Peyer's patch (tissue), 4 donors: ENCODE data around the gene THBS1. TPM values are rescaled to one million over a fixed set of nuclear protein-coding genes. Genes with fewer than 3 reads are reported as not detected.

ENCODE experiments used
- DNase-seq, 3 donors: peaks; one replicate each; pipeline ENCODE4 v3.0.0-alpha.2; 2017 to 2019
- H3K27ac ChIP-seq, 4 donors: fragments of 200-600 bp; sonication (generic); one replicate each; pipeline ENCODE4 v1.5.1; 2016 to 2019
- H3K27me3 ChIP-seq, 2 donors: fragments of 200-600 bp; sonication (generic); one replicate each; pipeline ENCODE4 v1.5.1; 2019
- H3K36me3 ChIP-seq, 3 donors: fragments of 200-600 bp; sonication (generic); one replicate each; pipeline ENCODE4 v1.5.1; 2016 to 2019
- H3K4me1 ChIP-seq, 4 donors: fragments of 200-600 bp; sonication (generic); one replicate each; pipeline ENCODE4 v1.5.1; 2016 to 2019
- H3K4me3 ChIP-seq, 4 donors: fragments of 200-600 bp; sonication (generic); 1 replicate in 3 of 4; 2 replicates in 1 of 4; pipeline ENCODE4 v1.5.1; 2016 to 2019; ENCODE audit warnings: mild to moderate bottlenecking in 1 of 4
- H3K9me3 ChIP-seq, 4 donors: fragments of 200-600 bp; sonication (generic); one replicate each; pipeline ENCODE4 v1.5.1; 2016 to 2019; ENCODE audit warnings: mild to moderate bottlenecking in 1 of 4
- CTCF ChIP-seq, 6 experiments: fragments of 450-650 bp in 4 of 6; fragments of 200-600 bp in 2 of 6; sonication (generic) in 1 of 6; IDR thresholded peaks; one replicate each; pipeline ENCODE4 v1.5.1; 2017 to 2019; ENCODE audit warnings: antibody characterized with exemption in 6 of 6, mild to moderate bottlenecking in 3 of 6, moderate library complexity in 1 of 6
- POLR2A ChIP-seq, 2 donors: fragments of 450-650 bp; IDR thresholded peaks; one replicate each; pipeline ENCODE4 v1.5.1; 2017; ENCODE audit warnings: antibody characterized with exemption in 2 of 2, mild to moderate bottlenecking in 2 of 2, moderate library complexity in 2 of 2
- total RNA-seq, 4 donors: library from RNA; depleted of rRNA; stranded (reverse); fragments of >200 nt; gene quantifications; one replicate each; pipeline ENCODE4 v1.1.0, GENCODE V29; 2016

THBS1 gene
- total RNA-seq, 4 donors from 2014 or later, result 68.7 to 784 (median 139) TPM

DNA sequence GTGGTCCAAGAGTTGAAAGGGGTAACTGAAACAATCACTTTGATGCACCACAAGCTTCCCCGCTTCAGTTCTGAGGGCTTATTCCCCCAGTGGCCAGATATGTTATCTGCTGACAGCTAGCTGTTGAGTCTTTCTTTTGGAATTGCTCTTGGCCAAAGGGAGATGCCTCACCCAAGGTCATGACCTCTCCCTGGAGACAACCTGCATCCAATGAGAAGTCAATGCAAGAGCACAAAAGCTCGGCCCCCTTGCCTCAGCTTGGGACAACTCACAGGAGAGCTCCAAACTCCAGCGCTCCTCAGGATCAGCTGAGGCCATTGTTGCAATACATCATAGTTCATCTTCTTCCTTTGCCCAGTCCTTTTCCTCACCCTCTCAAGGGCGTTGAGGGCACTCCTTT is 31.0 kb upstream of the THBS1 start:
- DNase-seq, result no peak
- Histone ChIP-seq H3K4me1 (no peaks in the 10 kb centered on the region), H3K27ac (no peak overlapping the region), H3K27me3 (no peaks in the 10 kb centered on the region), H3K9me3 (peaks cover 0 to 7% (median 0%) of the 10 kb centered on the region in 4 donors), H3K36me3 (no peaks in the 10 kb centered on the region), H3K4me3 (no peak overlapping the region)
- TF ChIP-seq POLR2A (IDR thresholded peaks at IDR 0.05), result no peak
- no peak for TF ChIP-seq CTCF (IDR thresholded peaks at IDR 0.05)

GRCh38 chr15:39551476-39551875 is 29.4 kb upstream of the THBS1 start:
- no peak for DNase-seq
- TF ChIP-seq CTCF (IDR thresholded peaks at IDR 0.05), result no peak
- TF ChIP-seq POLR2A (IDR thresholded peaks at IDR 0.05), result no peak
- no peak overlapping the region for H3K27ac ChIP-seq

DNA sequence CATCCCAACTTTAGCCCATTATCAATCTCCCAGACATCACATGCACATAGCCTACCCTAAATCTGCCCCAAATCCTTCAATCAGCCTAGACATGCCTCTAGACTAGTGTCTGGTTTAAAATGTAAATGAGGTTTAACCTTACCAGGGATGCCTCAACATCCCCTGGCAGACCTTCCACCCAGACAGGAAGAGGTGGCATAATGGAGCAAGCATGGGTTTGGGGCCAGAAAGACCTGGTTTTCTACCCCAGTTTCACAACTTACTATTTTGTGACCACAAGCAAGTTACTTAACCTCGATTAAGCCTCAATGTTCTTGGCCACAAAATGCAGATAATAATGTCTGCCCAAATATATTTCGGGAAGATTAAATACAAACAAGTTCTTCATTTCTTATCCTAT is 28.3 kb upstream of the THBS1 start:
- Histone ChIP-seq H3K9me3 (no peaks in the 10 kb centered on the region), H3K36me3 (no peaks in the 10 kb centered on the region), H3K4me3 (no peak overlapping the region), H3K27ac (no peak overlapping the region), H3K27me3 (no peaks in the 10 kb centered on the region), H3K4me1 (no peaks in the 10 kb centered on the region)
- TF ChIP-seq POLR2A (IDR thresholded peaks at IDR 0.05) (no peak), CTCF (IDR thresholded peaks at IDR 0.05) (no peak)
- no peak for DNase-seq

More at GRCh38 chr15:39551476-39551875, 29.4 kb upstream of the THBS1 start:
- no peaks in the 10 kb centered on the region for H3K27me3 ChIP-seq
- no peaks in the 10 kb centered on the region for H3K36me3 ChIP-seq
- no peaks in the 10 kb centered on the region for H3K9me3 ChIP-seq
- H3K4me1 ChIP-seq, result no peaks in the 10 kb centered on the region
- H3K4me3 ChIP-seq, result no peak overlapping the region

GRCh38 chr15:39553947-39554693 is 26.8 kb upstream of the THBS1 start:
- H3K27ac ChIP-seq, result no peak overlapping the region
- H3K9me3 ChIP-seq, result no peaks in the 10 kb centered on the region
- DNase-seq, result no peak
- no peaks in the 10 kb centered on the region for H3K36me3 ChIP-seq
- no peak overlapping the region for H3K4me3 ChIP-seq
- TF ChIP-seq CTCF (IDR thresholded peaks at IDR 0.05) (no peak), POLR2A (IDR thresholded peaks at IDR 0.05) (no peak)
- H3K4me1 ChIP-seq, result no peaks in the 10 kb centered on the region
- no peaks in the 10 kb centered on the region for H3K27me3 ChIP-seq

DNA sequence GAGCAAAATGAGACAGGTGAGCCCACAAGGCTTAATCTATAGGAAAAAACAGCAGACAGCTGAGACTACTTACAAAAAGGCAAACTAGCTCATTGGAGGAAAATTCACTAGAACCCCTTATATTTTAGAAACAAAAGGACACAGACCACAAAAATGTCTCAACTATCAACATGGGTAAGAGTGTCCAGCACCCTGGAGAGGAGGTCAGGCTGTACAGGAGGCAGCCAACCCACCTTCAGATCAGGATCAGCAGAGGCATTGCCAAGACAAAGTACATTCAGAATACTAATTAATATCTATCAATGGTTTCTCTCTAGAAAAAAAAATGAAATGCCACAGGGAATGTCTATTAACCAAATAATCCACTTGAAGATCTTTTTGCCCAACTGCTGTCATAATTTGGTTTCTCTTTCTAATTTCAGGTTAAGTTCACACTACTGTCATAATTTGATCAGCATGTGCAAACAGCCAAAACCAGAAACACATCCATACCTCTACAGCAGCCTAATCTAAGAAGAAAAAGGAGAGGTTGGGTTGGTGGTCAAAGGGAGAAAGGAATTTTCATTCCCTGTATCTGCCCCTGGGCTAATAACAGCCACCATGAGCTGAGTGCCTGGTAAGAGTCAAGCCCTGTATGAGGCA is 26.0 kb upstream of the THBS1 start:
- Histone ChIP-seq H3K4me1 (no peaks in the 10 kb centered on the region), H3K27ac (no peak overlapping the region), H3K9me3 (no peaks in the 10 kb centered on the region), H3K36me3 (no peaks in the 10 kb centered on the region), H3K27me3 (no peaks in the 10 kb centered on the region), H3K4me3 (no peak overlapping the region)
- no peak for DNase-seq
- TF ChIP-seq POLR2A (IDR thresholded peaks at IDR 0.05) (no peak), CTCF (IDR thresholded peaks at IDR 0.05) (no peak)
